ENCODE measurements around the gene MRM2. TPM values are rescaled to one million over a fixed set of nuclear protein-coding genes. Genes with fewer than 3 reads are reported as not detected.

MRM2 gene
- polyA plus RNA-seq, 4 donors: 26.2 to 39.6 (median 36.0) TPM

DNA sequence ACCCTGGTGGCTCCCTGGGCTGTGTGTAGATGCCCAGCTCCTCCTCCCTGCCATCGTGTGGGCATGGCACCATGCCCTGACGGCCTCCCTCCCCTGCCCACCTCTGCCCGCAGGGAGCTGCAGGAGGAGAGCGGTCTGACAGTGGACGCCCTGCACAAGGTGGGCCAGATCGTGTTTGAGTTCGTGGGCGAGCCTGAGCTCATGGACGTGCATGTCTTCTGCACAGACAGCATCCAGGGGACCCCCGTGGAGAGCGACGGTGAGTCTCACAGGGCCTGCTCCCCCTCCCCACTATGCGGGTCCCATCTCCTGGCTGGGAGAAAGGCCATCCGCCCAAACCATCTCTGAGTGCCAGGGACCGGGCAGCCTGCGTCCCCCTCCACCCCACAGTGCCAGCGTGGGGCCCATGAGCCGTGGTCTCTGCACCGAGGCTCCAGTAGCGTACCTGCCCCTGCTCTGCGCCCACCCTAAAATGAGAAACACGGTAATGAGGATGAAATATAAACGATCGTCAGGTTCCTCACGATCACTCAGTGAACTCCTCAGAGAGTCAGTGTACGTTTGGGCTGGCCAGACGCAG is 7.8 kb upstream of the MRM2 start:
- DNase-seq (ENCODE audit: low read depth in 4 of 4, low spot score in 3 of 4): no peak

DNA sequence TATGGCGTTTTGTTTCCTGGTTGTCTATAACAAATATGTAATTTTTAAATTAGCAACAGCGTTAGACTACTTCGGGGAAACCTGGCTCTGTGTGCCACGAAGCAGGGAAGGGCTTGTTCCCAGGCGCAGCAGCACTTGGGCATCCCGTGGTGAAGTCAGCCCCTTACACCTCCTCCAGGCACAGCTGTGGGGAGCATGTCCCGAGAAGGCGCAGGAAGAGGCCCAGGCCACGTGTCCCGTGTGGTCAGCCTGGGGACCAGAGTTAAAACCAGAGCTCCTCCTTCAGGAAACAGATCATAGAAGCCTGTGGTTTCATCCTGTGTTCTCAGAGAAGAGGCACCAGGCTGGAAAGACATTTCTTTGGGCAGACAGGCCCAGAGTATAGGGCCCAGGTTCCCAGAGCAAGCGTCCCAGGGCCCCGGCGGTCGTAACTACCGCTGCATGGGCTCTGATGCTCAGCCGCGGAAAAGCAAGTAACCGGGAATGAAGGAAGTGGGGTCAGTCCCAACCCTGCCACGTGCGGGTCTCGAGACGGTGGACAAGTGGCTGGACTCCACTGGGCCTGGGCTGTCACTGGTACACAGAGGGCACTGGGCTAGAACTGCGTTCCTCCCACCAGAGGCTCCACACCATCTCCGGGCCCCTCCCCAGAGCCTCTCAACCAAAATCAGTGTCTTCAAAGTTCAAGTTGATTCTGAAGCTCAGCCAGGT is 7.1 kb upstream of the MRM2 start:
- DNase-seq (ENCODE audit: low read depth in 4 of 4, low spot score in 3 of 4): no peak

DNA sequence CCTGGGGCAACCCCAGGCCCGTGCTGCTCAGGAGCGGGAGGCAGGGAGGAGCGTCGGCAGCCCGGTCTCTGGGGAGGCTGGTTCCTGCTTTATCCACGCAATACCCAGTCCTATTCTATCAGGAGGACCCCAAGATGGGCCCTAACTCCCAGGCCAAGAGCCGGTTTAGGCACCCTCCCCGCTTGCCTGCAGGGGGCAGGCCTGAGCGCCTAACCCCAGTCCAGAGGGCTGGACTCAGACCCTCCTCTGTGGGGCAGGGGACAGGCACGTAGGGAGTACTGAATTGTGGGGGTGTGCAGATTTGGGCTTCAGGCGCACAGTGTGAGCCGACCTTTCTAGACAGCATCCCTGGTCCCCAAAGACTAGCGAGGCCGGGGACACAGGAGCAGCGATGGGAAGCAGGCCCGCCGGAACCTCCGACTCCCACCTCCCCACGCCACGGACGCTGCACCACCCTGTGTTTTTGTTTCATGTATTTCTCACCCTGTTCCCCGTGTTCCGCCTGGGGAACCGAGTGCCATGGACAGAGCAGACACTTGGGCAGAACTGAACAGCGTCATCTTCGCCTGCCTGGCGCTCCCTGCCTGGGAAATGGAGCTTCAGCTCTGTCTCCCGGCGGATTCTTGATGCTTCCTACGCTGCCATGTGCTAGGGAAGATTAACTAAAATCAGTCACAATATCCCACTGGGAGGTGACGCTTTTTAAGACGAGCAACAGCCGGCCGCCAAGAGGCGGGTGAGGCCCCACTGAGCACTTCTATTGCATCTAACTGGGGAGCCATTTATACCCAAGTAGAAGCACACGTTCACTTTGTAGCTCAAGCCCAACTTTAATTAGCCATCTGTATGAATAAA is 5.4 kb upstream of the MRM2 start:
- no peak for DNase-seq (ENCODE audit: low read depth in 4 of 4, low spot score in 3 of 4)

DNA sequence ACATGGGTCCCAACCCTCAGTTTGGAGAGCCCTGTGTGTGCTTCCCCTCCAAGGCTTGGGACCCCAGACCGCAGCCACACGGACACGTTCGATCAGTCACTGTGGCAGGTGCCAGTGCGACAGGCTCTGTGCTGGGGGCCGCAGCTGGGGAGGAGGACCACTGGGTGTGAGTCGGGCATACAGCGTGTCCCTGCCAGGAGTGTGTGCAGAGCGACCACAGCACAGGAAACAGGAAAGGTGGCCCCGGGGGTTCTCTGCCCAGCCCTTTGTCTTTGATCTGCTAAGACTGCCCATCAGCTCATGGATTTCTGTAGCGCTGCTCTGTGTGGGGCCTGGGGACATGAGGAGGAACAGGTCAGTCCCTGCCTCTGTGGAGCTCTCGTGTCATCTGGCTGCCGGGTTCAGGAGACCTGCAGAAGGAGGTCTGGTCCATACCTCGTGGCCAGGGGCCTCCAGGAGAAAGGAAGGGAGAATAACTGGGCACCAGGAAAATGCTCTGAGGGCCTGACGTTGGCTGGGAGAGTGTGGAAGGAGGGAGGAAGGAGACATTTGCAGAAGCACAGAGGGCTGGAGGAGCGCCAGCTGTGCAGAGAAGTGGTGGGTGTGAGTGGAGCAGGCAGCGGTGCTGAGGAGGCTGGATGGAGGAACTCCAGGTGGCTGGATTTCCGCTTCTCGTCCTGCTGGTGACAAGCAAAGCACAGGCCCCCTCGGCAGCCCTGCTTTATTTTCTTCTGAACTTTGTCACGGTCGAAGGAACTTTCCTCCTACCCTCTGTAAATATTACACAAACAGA is 4.1 kb upstream of the MRM2 start:
- DNase-seq (ENCODE audit: low read depth in 4 of 4, low spot score in 3 of 4): no peak

DNA sequence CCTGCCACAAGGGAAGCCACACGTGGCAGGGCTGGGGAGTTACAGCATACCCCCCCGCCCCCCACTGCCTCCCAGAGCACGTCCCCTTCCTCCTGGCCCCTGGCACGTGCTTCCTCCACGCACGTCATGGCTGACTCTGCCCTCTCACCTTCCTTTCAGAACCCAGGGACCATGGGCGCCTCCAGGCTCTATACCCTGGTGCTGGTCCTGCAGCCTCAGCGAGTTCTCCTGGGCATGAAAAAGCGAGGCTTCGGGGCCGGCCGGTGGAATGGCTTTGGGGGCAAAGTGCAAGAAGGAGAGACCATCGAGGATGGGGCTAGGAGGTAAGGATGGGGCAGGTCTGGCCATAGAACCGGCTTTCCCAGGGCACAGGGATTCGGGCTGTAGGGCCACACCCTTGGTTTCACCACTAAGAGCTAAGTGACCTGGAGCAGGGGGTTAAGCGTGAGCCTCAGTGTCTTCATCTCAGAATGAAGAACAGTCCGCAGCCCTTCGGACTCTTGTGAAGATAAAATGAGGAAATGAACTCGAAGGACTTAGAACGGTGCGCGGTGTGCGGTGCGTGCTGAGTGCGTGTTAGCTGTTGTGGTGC is 2.5 kb upstream of the MRM2 start:
- DNase-seq (ENCODE audit: low read depth in 4 of 4, low spot score in 3 of 4): no peak

DNA sequence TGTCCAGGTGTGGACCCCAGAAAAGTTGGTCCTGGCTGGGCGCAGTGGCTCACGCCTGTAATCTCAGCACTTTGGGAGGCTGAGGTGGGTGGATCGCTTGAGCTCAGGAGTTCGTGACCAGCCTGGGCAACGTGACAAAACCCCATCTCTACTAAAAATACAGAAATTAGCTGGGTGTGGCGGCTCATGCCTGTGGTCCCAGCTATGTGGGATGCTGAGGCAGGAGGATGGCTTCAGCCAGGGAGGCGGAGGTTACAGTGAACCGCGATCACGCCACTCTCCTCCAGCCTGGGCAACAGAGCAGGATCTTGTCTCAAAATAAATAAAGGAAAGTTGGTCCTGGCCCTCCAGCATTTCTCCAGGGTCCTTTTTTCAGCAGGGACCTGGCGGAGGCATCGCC is 1.5 kb upstream of the MRM2 start:
- DNase-seq (ENCODE audit: low read depth in 4 of 4, low spot score in 3 of 4): no peak

DNA sequence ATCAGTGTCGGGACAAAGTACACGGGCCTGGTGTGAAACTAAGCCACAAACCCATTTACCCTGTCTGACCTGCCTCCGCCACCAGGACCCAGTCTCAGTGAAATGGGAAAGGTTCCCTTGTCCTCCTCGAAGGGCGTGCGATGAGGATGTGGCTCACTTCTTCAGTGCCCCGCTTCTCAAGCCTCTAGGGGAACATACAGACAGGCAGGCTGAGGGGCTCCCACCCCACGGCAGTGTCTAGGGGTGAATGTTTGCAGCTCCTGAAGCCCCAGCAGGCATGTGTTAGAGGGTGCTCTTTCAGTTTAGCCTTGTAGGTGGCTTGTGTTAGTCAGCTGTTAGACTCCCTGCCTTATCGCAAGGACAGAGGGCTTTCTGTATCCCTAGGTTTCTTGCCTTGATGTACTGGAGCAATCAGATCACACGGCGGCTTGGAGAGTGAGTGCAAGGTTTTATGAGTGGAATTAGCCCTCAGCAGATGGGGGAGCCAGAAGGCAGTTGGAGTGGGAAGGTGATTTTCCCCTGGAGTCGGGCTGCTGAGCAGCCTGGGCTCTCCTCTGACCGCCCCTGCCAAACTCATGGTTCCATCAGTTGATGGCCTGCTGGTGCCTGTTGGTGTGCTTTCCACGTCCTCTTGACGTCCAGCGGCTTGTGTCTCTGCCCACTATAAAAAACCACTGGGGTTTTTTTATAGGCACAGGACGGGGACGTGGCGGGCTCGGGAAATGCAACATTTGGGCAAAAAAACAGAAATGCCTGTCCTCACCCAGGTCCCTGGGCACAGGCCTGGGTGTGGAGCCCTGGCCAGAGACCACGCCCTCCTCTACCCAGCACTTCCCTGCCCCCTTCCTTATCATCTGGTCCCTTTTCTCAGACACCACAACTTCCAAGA is 780 bp upstream of the MRM2 start:
- no peak for DNase-seq (ENCODE audit: low read depth in 4 of 4, low spot score in 3 of 4)

DNA sequence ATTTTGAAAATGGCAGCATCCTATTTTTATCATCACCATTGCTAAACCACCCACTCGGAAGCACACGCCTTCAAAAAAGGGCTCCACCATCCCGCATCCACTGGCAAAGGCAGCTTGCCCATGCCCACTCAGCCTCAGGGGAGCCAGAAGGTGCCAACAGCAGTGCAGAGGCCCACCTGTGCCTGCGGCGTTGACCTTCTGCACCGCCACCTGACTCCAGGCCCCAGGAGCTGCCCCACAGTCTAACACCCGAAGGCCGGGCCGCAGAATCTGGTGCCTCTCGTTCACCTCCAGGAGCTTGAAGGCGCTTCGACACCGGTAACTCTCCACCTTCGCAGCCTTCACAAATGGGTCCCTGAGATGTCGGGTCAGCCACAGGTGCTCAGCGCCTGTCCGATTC is 2.8 kb downstream of the MRM2 start:
- DNase-seq (ENCODE audit: low read depth in 4 of 4, low spot score in 3 of 4): no peak

DNA sequence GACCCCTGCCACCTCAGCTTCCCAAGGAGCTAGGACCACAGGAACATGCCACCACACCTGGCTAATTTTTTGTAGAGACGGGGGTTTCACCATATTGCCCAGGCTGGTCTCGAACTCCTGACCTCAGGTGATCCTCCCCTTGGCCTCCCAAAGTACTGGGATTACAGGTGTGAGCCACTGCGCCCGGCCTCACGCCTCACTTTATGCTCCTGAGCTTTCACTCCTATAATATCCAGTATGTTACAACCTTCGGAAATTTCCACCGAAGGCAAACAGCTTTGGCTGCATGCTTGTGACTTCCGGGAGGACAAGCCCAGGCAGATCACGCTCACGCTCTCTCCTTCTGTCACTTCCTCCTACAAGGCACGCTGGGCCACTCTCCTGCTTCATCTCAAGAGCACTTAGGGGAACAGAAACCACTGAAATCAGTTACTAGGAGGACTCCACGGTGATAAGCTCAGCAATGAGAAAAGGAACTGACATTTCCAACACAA is 4.8 kb downstream of the MRM2 start:
- no peak for DNase-seq (ENCODE audit: low read depth in 4 of 4, low spot score in 3 of 4)

DNA sequence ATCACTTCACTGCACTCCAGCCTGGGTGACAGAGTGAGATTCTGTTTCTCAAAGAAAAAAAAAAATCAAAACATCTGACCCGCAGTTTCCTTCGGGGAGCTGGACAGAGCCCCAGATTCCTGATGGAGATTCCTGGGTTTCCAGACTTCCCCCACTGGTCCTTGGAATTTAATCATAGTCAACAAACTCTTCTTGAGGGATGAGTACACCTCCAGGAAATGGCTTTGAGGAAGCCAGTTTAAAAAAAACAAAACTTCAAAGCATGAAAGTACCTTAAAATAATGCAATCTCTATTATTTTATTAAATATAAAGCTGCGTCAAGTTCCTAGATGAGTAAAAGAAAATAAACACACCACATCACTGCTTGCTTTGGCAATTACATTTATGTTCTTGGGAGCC is 8.1 kb downstream of the MRM2 start:
- DNase-seq (ENCODE audit: low read depth in 4 of 4, low spot score in 3 of 4): no peak

DNA sequence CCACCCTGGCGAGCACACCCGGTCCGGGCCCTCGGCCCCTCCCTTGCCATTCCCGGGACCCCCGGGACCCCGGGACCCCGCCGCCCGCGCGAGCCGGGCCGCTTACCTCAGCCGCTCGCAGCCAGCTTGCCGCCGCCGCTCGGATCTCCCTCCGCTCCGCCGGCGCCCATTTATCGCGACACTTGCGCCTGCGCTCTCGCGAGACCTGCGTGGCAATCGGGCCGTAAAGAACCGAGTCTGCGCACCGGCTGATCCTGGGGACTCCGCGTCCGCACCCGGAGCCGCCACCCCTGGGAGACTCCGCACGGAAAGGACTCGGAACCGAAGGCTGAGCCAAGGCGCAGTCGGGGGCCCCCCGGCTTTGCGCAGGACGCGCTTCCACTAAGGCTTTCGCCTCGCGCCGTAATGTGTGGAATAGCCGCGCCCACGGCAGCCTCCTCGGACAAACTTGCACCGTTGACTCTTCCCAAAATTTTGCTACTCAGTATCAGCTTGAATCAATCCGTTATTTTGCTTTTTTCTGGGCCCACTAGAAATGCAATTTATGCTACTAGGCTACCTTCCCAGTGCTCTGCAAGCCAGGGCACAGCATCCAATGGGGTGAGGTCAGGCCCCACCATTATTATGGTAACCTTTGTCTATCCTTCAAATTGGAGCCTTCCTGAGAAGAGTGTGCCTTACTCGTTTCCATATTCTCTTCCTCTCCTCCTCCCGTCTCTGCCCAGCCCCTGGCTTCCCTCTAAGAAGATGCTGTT is 9.1 kb downstream of the MRM2 start, which contains the start of gene MAD1L1:
MAD1L1 (minus strand) TSS at position 180 of the 755 bp plus-strand sequence. CDS start 2,812 bp downstream, outside the sequence.
- DNase-seq (ENCODE audit: low read depth in 4 of 4, low spot score in 3 of 4): peak; percentile 70 to 84 (median 82)

DNA sequence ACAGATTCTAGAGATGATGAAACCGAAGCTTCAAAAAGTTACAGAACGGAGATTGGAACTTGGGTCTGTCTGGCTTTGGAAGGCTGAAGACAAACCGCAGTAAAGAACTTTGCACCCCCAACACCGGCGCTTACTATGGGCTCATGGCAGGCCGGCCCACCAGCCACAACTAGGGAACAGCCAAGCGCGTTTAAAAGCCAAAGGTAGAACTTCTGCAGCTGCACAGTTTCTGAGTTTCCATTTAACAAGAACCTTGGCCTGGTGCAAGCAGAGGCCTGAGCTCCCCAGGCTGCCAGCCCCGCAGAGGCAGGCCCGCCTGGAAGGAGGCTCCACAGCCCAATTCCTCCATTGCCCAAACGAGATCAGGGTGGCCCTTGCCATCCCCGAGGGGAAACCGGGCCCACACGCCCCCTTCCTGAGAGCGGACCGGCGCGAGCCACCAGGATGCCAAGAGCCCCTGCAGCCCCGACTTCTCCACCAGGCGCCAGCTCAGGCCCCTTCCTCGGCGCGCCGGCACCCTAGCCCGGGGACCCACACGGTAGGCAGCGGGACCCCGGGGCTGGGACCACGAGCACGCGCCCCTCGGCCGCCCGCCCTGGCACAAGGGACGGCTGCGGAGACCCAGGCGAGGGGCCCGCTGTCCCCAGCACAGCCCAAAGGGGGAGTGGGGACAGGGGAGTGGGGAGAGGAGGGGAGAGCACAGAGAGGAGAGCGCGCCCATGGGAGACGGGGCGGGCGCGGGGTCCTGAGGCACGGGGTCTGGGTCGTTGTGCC is 9.8 kb downstream of the MRM2 start:
- DNase-seq (ENCODE audit: low read depth in 4 of 4, low spot score in 3 of 4): no peak

DNA sequence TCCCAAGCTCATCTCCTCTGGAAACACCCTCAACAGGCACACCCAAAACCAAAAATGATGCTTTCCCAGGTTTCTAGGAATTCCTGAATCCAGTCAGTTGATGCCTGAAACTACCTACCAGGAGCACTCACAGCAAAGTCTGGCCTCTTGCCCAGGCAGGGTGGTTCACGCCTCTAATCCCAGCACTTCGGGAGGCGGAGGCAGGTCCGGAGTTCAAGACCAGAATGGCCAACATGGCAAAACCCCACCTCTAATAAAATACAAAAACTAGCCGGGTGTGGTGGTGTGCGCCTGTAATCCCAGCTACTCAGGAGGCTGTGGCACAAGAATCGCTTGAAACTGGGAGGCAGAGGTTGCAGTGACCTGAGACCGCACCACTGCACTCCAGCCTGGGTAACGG is 11.1 kb downstream of the MRM2 start:
- no peak for DNase-seq (ENCODE audit: low read depth in 4 of 4, low spot score in 3 of 4)

DNA sequence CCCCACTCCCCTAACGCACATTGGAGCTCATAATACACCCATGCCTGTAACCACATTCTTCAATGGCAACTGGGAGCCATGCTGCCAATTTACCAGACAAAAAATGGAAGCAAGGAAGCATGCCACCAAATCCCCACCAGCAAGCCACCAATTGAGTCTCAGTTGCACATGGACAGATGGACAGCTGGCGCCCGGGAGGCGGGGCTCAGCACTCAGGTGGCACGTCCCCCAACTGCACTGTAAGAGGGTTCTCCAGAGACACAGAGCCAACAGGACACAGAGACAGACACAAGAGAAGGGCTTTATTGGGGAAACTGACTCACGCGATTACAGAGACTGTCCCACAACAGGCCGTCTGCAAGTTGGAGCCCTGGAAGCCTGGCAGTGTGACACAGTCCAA is 11.8 kb downstream of the MRM2 start:
- DNase-seq (ENCODE audit: low read depth in 4 of 4, low spot score in 3 of 4): no peak

DNA sequence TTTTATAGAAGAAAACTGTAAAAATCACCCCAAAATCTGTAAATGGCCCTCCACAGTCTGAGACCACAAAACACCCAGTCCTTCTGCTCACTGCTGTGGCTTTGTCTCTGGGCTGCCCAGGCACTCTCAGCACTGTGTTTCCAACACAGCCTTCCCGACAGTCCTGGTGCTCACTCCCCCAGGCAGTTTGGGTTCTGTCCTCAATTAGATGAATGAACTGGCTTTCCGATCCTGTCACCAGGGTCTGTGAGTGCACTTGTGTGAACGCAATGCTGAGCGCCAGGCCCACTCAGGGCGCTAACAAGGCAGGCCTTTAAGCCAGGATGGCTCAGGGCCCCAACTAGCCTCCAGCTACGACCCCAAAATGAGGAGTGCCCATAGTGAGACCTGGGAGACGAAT is 12.5 kb downstream of the MRM2 start:
- DNase-seq (ENCODE audit: low read depth in 4 of 4, low spot score in 3 of 4): no peak

DNA sequence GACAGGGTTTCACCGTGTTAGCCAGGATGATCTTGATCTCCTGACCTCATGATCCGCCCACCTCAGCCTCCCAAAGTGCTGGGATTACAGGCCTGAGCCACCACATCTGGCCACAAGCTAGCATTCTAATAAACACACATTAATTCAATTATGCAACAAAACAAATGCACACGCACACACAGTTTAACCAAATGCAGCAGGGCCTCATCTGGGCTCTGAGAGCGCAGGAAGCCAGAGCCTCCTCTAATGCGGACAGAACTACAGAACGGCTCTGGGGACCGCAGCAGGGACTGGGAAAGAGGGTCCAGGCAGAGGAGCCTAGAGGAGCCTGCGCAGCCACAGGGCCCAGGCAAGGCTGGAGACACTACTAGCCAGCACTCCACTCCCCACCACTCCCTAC is 13.1 kb downstream of the MRM2 start:
- no peak for DNase-seq (ENCODE audit: low read depth in 4 of 4, low spot score in 3 of 4)

DNA sequence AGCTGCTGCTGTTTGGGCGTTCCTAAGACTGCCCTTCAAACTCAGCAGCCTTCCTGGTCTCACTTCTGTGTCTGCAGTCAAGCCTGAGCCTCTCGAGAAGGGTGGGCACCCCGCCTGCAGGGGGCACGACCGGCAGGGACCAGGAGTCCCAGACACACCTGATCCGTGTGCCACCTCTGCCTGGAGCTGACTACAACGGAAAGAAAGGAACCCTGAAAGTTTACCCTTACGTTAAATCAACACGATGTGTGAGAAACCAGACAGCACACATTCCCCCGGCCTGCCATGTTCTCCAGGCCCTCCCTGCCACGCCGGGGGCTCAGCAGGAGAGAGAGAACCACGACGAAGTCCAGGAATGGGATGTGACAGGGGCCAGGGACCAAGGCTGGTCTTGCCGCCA is 14.3 kb downstream of the MRM2 start:
- DNase-seq (ENCODE audit: low read depth in 4 of 4, low spot score in 3 of 4): no peak

DNA sequence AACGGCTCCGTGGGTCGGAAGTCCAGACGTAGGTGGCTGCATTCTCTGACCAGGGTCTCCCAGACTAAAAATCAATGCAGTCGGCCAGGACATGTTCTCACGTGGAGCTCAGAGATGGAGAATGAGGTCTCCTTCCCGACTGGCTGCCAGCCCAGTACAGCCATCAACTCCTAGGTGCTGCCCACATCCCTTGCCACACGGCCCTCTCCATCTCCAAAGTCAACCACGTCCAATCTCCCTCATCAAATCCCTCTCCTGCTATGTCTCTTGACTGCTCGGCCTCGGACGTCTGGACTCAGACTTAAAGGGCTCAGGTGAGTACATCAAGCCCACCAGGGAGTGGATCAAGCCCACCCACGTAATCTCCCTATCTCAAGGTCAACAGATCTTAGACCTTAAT is 16.2 kb downstream of the MRM2 start:
- no peak for DNase-seq (ENCODE audit: low read depth in 4 of 4, low spot score in 3 of 4)

All from left renal pelvis (tissue), 4 donors.